RWPE2 (cell line): ENCODE results near the gene EIF5B.
"Not testable (repeated sequence)": the region's sequence is repeated elsewhere in the genome, so short reads cannot be mapped to it uniquely, and the experiment has no call there.

Source experiments
- ATAC-seq: fragments of 200-7000 bp; cut with Tn5 transposase; 3 replicates; pipeline ENCODE4 v1.9.1; 2021; ENCODE audit warnings: low read depth
- DNase-seq: peaks from one replicate; pipeline ENCODE4 v3.0.0-alpha.2; 2020; ENCODE audit warnings: low spot score
- H3K27ac ChIP-seq: fragments of 450-650 bp; 2 replicates; pipeline ENCODE4 v1.5.1; 2017; ENCODE audit warnings: mild to moderate bottlenecking; ENCODE audit not compliant: poor library complexity, severe bottlenecking
- H3K27me3 ChIP-seq: fragments of 250-450 bp; sonication (Bioruptor Pico); 2 replicates; pipeline ENCODE4 v1.5.1; 2021; ENCODE audit warnings: mild to moderate bottlenecking, moderate library complexity; ENCODE audit not compliant: insufficient read depth, poor library complexity, severe bottlenecking
- H3K36me3 ChIP-seq: fragments of 250-450 bp; sonication (Bioruptor Pico); 2 replicates; pipeline ENCODE4 v1.5.1; 2020; ENCODE audit warnings: low read depth, mild to moderate bottlenecking, moderate library complexity
- H3K4me1 ChIP-seq: fragments of 250-450 bp; sonication (Bioruptor Pico); 2 replicates; pipeline ENCODE4 v1.5.1; 2021; ENCODE audit warnings: mild to moderate bottlenecking, moderate library complexity; ENCODE audit not compliant: insufficient read depth, poor library complexity, severe bottlenecking
- H3K4me3 ChIP-seq: fragments of 250-450 bp; sonication (Bioruptor Pico); 2 replicates; pipeline ENCODE4 v1.5.1; 2021; ENCODE audit warnings: mild to moderate bottlenecking, moderate library complexity; ENCODE audit not compliant: severe bottlenecking
- H3K9me3 ChIP-seq: fragments of 250-450 bp; sonication (Bioruptor Pico); 2 replicates; pipeline ENCODE4 v1.5.1; 2021; ENCODE audit warnings: mild to moderate bottlenecking, moderate library complexity; ENCODE audit not compliant: severe bottlenecking
- CTCF ChIP-seq: fragments of 450-650 bp; IDR thresholded peaks from one replicate; pipeline ENCODE4 v1.5.1; 2017; ENCODE audit warnings: mild to moderate bottlenecking, moderate library complexity; ENCODE audit not compliant: poor library complexity, severe bottlenecking

EIF5B gene

GRCh38 chr2:99348173-99348572 lies 11.0 kb downstream of the EIF5B start:
- H3K27me3 ChIP-seq = no peaks in the 10 kb centered on the region
- DNase-seq (no peak), ATAC-seq (no peak)
- no peaks in the 10 kb centered on the region for H3K9me3 ChIP-seq
- TF ChIP-seq CTCF = no peak
- no peak overlapping the region for H3K27ac ChIP-seq
- no peak overlapping the region for H3K4me3 ChIP-seq
- no peaks in the 10 kb centered on the region for H3K4me1 ChIP-seq
- no peaks in the 10 kb centered on the region for H3K36me3 ChIP-seq

GRCh38 chr2:99350194-99350593 lies 13.0 kb downstream of the EIF5B start:
- TF ChIP-seq CTCF = no peak
- H3K36me3 ChIP-seq = no peaks in the 10 kb centered on the region

GRCh38 chr2:99354070-99354469 lies 16.9 kb downstream of the EIF5B start:
- H3K4me1 ChIP-seq = peaks cover 5% of the 10 kb centered on the region
- H3K4me3 ChIP-seq = no peak overlapping the region
- H3K36me3 ChIP-seq = no peaks in the 10 kb centered on the region
- no peaks in the 10 kb centered on the region for H3K9me3 ChIP-seq
- H3K27me3 ChIP-seq = no peaks in the 10 kb centered on the region
- H3K27ac ChIP-seq = no peak overlapping the region
- ATAC-seq (0 out of 3 replicates have a peak, but pooled peaks have one; percentile 19), DNase-seq (no peak)
- TF ChIP-seq CTCF = no peak

More at GRCh38 chr2:99350194-99350593, 13.0 kb downstream of the EIF5B start:
- H3K27me3 ChIP-seq = no peaks in the 10 kb centered on the region
- no peak for DNase-seq
- peaks cover 5% of the 10 kb centered on the region for H3K4me1 ChIP-seq
- no peaks in the 10 kb centered on the region for H3K9me3 ChIP-seq
- no peak overlapping the region for H3K4me3 ChIP-seq
- ATAC-seq = no peak
- no peak overlapping the region for H3K27ac ChIP-seq

- H3K4me1 ChIP-seq, DNase-seq, H3K4me3 ChIP-seq, ATAC-seq, H3K9me3 ChIP-seq, H3K27me3 ChIP-seq, H3K36me3 ChIP-seq, H3K27ac ChIP-seq: not testable (repeated sequence)
These were observed 17.6 kb downstream of the EIF5B start for GRCh38 chr2:99354825-99355224.

GRCh38 chr2:99356853-99357252 lies 19.7 kb downstream of the EIF5B start:
- DNase-seq = no peak
- Histone ChIP-seq H3K36me3 (peaks cover 25% of the 10 kb centered on the region), H3K9me3 (no peaks in the 10 kb centered on the region), H3K4me1 (peaks cover 5% of the 10 kb centered on the region), H3K27me3 (no peaks in the 10 kb centered on the region), H3K4me3 (no peak overlapping the region), H3K27ac (no peak overlapping the region)
- no peak for TF ChIP-seq CTCF
- ATAC-seq = no peak

- no peak overlapping the region for H3K4me3 ChIP-seq
- DNase-seq (no peak), ATAC-seq (no peak)
- no peaks in the 10 kb centered on the region for H3K27me3 ChIP-seq
- peaks cover 96% of the 10 kb centered on the region for H3K36me3 ChIP-seq
- no peaks in the 10 kb centered on the region for H3K9me3 ChIP-seq
- no peak overlapping the region for H3K27ac ChIP-seq
- no peaks in the 10 kb centered on the region for H3K4me1 ChIP-seq
- TF ChIP-seq CTCF = no peak
These were observed 28.5 kb downstream of the EIF5B start for GRCh38 chr2:99365661-99366060.

GRCh38 chr2:99368854-99369253 lies 31.7 kb downstream of the EIF5B start:
- H3K4me3 ChIP-seq, H3K27ac ChIP-seq, H3K27me3 ChIP-seq, H3K4me1 ChIP-seq, DNase-seq, ATAC-seq, H3K9me3 ChIP-seq: not testable (repeated sequence)
- H3K36me3 ChIP-seq = peaks cover 94% of the 10 kb centered on the region
